Esophagus squamous epithelium (tissue), 4 donors: Measurements from ENCODE around the gene CSF3R.

ENCODE experiments used
- CTCF ChIP-seq, 6 experiments: fragments of 450-650 bp in 4 of 6; fragments of 200-600 bp in 2 of 6; sonication (generic) in 2 of 6; IDR thresholded peaks; one replicate each; pipeline ENCODE4 v1.5.1; 2016 to 2019; ENCODE audit warnings: antibody characterized with exemption in 6 of 6, mild to moderate bottlenecking in 4 of 6, moderate library complexity in 4 of 6
- POLR2A ChIP-seq, 4 donors: fragments of 450-650 bp; IDR thresholded peaks; one replicate each; pipeline ENCODE4 v1.6.1; 2017; ENCODE audit warnings: antibody characterized with exemption in 4 of 4, mild to moderate bottlenecking in 4 of 4, moderate library complexity in 3 of 4

GRCh38 chr1:36497207-36497606, 14.5 kb upstream of the CSF3R start:
- no peak for TF ChIP-seq CTCF (IDR thresholded peaks at IDR 0.05)
- no peak for TF ChIP-seq POLR2A (IDR thresholded peaks at IDR 0.05)
